HG02938 (cell line): ENCODE results near the gene GABRR2.

Experiments
- ATAC-seq: cut with Tn5 transposase; IDR thresholded peaks from one replicate; pipeline ENCODE4 v1.9.1; 2021; ENCODE audit warnings: mild to moderate bottlenecking, moderate library complexity; ENCODE audit not compliant: unreplicated experiment

The GABRR2 gene

DNA sequence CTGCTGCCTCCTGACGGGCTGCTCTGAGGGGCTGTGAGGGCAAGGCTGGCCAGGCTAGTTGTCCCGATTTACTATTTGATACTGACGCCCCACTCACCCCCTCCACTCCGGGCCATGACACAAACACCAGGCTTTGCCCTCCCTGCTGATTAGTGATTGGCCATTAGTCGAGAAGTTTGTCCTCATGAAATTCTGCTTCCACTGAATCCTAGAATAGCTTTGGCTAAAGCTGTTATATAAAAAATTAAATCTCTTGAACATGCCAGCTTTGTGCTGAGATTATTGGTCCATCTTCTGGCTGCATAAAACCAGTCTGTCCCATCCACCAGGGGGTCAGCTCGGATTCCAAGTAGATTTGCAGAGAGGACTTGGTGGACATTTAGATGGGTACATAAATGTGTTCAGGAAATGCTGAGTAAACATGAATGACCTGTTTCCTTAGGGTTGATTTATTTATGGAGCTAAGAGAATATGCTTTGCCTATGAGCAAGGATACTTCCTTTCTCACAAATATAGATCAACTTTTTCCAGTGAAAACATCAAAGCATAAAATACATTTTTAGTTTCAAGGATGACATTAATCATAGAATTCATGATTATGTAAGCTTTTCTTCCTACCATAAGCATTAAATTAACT, at the start of gene GABRR2:
TSS of gene GABRR2 (minus strand) at position 51 of the 637 bp plus-strand sequence. CDS start 134 bp downstream, outside the sequence.
- no peak for ATAC-seq

DNA sequence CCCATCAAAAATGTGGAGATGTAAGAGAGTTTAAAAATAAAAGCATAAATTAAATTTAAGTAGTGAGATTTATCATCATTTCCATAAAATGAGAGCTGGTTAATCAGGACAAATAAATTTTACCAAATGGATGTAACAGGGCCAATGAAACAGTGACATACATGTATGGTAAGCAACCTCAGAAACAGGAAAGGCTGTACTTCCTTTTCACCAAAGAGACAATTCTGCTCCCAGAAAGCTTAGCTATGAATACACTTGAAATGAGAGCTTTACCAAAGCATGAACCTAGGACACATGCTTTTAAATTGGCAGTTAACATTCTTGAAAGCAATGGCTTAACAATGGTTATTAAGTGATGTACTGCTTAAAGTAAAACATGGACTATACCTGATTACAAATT, 49.5 kb upstream of the GABRR2 start:
- ATAC-seq, result no peak

DNA sequence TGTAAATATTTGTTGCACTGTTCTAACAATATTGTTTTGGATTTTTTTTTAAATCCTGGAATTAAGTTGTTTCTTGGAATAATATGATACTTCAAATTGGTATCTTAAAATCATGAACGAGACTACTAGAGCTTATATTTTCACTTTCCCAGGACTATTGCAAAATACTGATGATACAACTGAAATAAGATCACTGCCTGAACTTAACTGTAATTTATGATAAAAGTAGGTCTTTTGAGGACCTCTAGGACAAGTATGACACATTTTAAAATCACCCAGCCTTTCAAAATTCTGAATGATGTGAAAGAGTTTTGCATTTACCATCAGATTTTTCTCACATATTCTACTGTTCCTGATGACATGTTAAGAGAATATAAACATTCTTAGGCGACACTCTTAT, 46.1 kb upstream of the GABRR2 start:
- ATAC-seq, result no peak

DNA sequence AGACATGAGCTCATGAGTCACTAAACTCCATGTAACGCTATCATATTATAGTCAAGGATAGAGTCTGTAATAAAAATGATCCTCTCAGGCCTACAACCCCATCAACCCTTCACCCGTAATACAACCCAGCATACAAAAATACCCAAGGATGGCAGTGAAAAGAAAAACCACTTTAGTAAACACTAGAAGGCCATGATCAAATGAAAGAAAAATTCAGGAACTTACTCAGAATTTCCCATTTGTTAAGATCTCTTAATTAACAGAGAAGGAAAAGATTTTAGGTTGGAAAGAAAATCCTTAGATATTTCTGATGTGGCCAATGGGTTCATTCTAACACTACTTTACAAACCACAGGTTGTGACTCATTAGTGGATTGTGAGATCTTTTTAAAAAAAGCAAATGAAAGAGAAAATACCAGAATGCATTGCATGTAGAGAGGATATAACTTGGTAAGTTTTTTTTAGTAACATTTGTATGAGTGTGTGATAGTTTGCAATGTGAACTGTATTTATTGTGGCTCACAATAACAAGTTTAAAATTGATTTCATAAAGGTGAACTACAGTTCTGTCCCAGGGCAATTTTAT, 45.4 kb upstream of the GABRR2 start:
- peak; percentile 50 for ATAC-seq

DNA sequence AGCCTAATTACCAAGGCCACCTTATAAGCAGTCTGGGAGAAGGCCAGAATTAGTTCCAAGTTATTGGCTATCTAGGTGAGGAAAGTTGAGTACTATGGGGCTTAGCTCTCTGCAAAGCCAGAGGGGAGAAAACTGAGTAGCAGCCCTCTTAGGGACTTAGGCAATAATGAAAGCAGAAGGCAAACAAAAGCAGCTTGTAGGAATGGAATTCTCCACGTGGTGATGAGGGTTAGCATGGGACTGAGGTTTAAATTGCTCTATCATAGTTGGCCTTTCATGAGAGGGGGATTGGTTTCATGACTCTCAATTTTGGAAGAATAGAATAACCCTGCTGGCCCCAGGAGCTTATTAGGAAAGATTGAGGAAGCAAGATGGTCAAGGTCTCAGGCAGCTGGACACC, 44.5 kb upstream of the GABRR2 start:
- ATAC-seq, result no peak

DNA sequence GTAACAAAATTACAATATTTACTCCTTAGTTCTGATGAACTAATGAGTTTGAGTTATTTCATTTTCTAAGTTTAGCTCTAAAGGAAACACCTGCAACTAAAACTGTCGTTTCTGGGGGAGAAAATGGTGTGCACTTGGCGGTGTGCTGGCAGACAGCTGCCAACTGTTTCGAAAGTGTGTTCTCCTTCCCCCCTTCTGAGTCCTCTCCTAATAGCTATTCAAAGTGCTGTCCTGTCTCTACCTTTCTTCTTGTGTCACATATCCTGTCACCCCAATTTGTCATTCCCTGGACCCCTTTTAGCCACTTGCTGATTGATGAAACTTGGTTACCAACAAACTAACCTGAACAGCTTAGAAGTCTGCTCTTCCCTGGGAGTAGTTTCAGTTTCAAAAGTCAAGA, 42.3 kb upstream of the GABRR2 start:
- ATAC-seq, result peak; percentile 44

DNA sequence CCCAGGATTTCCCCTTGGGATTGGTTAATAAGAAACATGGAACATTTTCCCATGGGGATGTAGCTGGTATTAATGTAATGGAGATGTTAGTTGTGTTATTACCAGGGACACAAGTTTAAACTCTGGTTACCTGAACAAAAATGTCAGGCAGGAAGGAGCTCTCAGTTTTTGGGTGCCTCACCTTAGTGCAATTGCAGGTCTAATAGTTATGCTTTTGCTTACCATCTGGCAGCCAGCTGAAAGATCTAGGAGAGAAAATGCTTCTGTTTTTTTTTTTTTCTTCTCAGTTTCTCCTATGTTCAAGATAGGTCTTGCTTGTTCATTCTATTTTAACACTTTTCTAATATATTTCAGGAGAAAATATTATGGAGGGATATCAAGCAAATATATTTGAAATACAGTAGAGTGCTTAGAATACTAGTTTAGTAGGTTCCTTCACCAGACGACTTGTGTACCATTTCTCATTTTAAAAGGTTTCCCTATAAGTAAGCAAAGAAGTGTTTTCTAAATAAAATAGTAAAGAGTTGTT, 41.6 kb upstream of the GABRR2 start:
- ATAC-seq, result no peak

DNA sequence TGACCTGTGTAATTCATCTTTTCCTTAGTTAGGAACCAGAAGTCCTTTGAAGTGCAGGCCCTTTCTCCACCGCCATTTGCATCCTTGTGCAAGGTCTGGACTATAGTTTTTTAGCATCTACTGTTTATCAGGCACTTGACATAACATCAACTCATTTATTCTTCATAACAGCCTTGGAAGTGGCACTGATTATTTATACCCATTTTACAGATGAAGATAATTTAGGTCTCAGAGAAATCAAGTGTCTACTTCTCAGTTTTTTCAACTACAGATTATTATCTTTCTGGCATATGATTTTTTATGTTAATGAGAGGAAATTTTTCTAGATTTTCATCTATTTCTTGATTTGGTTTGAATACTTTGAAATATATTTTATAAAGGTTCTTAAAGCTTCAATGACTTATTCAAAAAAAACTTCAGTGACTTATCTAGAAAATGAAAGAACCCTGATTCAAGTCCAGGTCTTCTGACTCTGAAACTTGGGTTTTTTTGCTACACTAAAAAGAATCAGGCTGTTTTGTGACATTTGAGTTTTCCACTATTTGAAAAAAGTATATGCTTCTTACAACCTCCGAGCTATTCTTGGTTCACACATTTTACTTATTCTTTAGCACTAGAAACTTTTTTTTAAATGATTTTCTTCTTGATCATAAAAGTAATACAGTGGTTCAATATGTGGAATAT, 40.6 kb upstream of the GABRR2 start:
- no peak for ATAC-seq

DNA sequence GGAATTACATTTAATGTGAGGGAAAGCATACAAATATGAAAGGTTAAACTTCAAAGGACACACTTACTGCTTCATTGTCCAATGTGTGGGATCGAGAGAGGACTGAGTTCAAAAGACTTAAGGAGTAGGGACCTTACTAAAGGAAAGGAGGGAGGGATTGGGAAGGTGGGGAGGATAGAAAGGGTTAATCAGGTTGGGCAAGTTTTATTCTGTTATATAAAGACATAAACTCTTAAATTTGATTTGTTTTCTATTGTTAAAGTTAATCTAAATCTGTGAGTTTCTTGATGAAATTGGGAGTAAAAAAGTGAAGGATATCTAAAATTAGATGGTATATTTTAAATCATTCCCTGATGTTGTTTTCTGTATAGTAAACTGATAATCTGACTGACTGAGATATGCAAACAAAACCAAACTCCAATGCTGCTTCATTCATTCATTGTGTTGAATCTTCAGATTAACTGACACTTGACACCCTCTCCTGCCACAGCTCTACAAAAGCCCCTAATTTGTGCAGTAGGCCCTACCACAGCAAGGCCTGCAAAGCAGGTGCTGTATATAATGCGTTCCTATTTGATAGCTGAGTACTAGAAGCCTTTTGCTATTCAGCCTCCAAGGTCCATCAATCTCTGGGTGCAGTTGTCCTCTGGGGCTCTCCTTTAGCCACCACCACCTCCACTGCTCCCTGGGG, 38.7 kb upstream of the GABRR2 start:
- ATAC-seq, result no peak

DNA sequence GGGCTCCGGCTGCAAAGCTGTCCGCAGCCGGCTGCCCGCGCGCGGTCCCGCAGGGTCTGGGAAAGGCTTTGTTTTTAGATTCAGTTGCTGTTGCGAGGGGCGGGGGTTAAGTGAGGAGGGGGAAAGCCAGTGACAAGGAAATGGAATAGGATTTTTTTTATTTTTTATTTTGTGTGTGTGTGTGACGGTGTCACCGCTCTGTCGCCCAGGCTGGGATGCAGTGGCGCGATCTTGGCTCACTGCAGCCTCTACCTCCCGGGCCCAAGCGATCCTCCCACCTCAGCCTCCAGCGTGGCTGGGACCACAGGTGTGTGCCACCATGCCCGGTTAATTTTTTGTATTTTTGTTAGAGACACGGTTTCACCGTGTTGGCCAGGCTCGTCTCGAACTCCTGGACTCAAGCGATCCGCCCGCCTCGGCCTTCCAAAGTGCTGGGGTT, 38.0 kb upstream of the GABRR2 start:
- ATAC-seq, result no peak

DNA sequence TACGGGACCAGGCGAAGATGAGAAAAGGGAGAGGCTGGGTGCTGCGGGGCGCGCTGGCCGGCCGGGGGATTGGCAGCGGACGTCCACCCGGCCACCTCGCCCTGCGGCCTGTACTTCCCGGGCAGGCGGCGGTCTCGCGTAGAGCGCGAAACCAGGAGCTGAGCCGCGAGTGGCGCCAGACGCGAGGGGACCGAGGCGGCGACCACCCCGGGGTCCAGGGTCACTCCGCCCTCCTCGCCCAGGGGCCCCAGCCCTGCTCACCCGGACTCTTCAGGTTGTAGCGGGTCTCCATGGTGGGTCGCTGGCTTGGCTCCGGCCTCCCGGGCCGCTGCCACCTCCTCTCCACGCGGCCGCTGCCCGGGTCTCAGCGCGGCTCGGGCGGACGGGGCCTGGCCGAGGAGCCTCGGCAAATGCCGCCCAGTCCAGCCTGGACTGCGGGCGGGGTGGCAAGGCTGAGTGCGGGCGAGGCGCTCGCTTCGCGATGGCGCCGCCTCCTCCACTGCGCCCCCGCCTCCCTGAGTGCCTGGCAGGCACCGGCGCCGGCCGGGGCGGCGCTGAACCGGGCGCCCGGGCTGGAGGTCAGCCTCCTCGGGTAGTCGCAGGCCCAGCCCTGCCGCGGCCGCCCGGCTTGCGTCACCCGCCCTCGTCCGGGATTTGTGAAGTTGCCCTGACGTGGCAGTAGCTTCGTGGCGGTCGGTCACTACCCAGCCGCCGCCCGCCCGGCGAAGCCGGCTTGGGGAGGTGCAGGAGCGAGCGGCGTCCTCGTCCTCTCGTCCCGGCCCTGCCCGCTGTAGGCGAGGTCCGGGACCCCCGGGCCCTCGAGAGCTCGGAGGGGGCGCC, 37.4 kb upstream of the GABRR2 start, which contains the start of gene UBE2J1:
TSS of gene UBE2J1 (minus strand) at position 445 of the 840 bp plus-strand sequence. CDS start at position 292, 153 bp downstream.
- ATAC-seq, result peak; percentile 34

DNA sequence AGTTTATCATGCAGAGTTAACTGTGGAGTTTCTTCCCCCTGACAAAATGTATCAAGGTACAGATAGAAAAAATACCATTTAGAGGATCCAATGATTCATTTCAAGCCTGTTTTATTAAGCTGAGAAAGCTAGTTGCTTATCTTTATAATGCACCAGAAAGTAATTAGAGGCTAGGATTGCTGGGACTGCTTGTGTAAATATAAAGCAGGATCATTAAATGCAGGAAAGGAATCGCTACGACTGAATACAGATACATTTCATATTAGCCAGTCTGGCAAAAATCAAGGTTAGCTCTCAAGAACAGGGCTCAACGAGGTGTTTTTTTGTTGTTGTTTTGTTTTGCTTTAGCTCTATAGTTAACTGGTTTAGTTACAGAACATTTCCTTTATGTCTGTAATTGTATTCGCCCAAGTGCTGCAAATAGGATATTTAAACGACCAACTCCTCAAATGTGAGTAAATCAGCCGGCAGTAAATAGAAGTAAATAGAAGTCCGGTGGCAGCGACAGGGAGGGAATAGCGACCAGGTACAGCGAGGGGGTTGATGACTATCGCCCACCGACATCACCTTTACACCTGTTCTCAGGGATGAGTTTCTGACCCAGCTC, 36.7 kb upstream of the GABRR2 start:
- ATAC-seq, result no peak

DNA sequence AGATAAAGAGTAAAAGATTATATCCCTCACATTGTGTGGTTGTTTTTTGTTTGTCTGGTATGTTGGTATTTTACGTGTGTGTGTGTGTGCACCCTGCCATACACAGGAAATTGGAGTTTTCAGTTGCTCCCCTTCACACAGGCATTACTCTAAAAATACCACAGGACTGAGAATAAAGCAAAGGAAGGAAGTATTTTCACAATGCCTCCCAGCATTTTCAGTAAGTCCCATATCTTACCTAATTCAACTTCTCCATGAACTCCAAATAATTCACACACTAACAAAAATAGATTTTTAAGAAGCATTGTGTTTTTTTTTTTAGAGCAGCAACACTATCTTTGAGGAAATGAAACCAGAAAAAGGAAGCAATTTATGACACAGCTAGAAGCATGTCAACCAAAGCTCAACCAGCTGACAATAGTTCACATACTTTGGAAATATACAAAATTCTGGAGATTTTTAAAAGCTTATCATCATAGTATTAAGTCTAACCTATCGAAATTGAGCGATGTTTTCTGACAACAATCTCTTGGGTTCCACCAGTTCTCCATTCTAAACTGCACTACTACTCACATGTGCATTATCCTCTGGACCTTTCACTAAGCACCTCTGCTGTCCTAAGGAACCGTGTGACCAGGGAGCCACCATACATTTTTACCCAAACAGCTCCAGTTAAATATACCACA, 35.3 kb upstream of the GABRR2 start:
- ATAC-seq, result peak; percentile 35

DNA sequence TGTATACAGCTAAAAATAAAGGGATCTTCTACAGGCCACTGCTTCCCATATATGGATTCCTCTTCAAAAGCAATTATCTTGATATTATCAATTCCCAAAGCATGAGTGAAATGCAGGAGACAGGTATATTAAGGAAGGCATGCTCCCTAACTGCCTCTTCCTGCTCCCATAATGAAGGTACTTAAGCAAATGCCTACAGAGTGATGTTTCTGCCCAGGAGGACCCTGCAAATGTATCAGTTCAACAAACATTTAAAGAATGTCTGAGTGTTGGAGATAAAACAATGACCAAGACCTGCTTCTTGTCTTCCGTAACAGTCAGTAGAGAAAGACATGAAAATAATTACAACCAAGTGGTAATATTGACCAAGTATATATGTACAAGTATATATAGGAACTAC, 33.3 kb upstream of the GABRR2 start:
- ATAC-seq, result no peak

DNA sequence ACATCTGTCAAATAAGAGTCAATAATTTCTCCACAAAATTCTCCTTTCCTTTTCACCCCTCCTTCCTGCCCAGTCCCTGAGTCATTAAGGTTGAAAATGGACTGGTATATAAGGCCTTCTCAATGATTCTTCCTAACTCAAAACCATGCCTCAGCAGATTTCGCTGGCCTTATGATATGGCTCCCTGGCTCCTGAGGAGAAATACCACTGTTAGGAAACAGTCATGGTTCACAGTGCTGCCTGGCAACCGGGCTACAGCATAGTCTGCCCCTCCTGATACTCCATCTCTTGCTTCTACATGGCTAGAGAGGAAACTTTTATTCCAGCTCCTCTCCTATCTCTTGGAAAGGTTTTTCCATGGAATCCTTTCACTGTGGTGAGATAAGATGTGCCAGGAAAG, 32.7 kb upstream of the GABRR2 start:
- no peak for ATAC-seq

DNA sequence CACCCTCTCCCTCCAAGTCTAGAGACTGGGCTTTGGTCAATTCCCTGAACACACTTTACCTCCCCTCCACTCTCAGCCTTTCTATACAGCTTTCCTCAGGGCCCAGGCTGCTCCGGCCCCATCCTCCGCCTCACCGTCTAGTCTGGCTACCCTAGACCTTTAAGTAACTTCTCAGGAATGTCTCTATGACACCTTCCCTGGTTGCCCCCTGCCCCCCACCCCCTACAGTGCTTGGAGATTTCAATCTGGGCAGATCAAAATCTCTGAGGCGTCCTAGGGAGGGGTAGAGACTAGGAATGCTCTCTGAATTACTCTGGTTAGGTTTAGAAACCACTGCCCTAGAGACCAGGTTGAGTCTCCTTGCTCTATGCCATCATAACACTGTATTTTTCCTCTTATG, 31.3 kb upstream of the GABRR2 start:
- no peak for ATAC-seq

DNA sequence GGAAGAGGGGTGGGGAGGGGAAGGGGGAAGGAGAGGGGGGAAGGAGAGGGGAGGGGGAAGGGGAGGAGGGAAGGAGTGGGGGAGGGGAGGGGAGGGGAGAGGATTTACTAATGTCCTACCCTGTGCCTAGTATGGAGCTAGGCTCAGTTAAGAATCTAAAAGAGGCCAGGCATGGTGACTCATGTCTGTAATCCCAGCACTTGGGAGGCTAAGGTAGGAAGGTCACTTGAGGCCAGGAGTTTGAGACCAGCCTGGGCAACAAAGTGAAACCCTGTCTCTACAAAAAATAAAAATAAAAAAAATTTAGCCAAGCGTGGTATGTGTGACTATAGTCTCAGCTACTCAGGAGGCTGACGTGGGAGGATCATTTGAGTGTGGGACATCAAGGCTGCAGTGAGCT, 24.5 kb upstream of the GABRR2 start:
- ATAC-seq, result no peak

DNA sequence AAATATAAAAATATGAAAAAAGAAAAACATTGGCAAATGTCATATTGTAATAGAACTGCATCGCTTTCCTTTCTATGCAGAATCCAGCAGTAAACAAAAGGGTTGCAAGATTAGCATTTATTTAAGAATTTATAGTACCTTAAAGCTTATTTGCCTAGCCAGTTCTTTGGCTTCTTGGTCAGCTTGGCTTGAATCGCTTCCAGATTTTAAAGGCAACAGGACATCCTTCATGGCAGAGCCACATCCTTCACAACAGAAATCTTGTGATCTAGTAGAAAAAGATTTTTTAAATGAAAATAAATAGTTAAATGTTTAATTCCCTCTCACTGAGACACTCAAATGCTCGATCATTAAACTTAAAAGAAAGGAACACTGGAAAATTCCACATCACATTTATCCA, 20.1 kb upstream of the GABRR2 start:
- no peak for ATAC-seq

DNA sequence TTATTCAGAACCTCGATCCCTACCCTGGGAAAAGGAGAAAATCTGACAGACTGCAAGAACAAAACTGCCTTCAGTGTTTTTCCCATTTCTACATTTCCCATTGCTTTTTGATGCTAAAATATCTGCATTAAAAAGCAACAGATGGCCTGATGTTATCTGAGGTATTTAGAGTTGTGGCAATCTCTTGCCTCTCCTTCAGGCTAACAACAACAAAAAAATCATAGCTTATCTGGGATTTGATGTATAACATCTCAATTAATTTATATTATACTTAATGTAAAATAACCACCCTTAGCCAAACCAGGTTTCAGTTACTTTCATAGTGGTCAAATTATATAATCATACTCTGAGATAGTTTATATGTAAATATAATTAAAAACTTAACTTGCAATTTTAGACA, 15.8 kb upstream of the GABRR2 start:
- no peak for ATAC-seq

DNA sequence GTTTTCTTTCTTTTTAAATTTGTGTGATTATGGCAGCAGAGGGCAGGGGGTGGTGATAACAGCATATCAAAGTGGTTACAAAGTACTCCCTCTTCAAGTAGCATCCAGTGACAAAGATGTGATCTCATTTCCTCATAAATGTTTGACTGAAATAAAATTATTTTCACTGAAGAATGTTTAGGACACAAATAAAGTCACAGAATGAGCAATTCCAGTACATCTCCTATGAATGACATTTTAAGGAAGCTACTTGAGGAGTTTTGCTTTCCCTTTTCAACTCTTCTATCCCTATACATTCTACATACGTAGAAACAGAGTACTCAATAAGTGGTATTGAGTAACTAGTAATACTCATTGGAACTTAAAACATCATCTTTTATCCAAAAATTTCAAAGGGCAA, 13.9 kb upstream of the GABRR2 start:
- no peak for ATAC-seq
